BJ (cell line): ENCODE data around the gene SLC35G6. TPM values are rescaled to one million over a fixed set of nuclear protein-coding genes. Genes with fewer than 3 reads are reported as not detected.

Experiments
- CTCF ChIA-PET: fragments of 350-600 bp; formaldehyde crosslinking; extraction: SDS; loops from one replicate; lab custom pipeline; 2021; ENCODE audit warnings: antibody characterized with exemption, inconsistent platforms; lab: Yijun Ruan, JAX
- POLR2A ChIA-PET: fragments of 300-600 bp; sonication (Branson Sonifier 250); formaldehyde crosslinking; extraction: SDS; loops from one replicate; lab custom pipeline; 2021; ENCODE audit warnings: antibody characterized with exemption; lab: Charles Lee
- DNase-seq: peaks from one replicate; pipeline ENCODE4 v3.0.0-alpha.2; 2011; ENCODE audit warnings: low read depth
- H3K27me3 ChIP-seq: 2 replicates; pipeline ENCODE4 v1.6.0; 2011; ENCODE audit warnings: low read length; ENCODE audit not compliant: control insufficient read depth, insufficient read depth
- H3K36me3 ChIP-seq: 2 replicates; pipeline ENCODE4 v1.5.1; 2011; ENCODE audit warnings: low read length; ENCODE audit not compliant: control insufficient read depth, insufficient read depth
- H3K4me3 ChIP-seq: 2 replicates; pipeline ENCODE4 v1.5.1; 2011; ENCODE audit warnings: low read depth, mild to moderate bottlenecking, control low read depth, low read length
- polyA plus RNA-seq: library from polyadenylated mRNA; depleted of rRNA; stranded (reverse); fragments of >200 nt; gene quantifications from 2 replicates; pipeline ENCODE4 v1.2.3, GENCODE V29; 2011
- TF ChIP-seq, protein P1 (sequence below): IDR thresholded peaks from 2 replicates; pipeline ENCODE4 v1.5.1; 2011; ENCODE audit warnings: low read depth, mild to moderate bottlenecking, control low read depth, inconsistent platforms, low read length, moderate library complexity; ENCODE audit not compliant: insufficient read depth

The SLC35G6 gene
- polyA plus RNA-seq, 1 experiment = not detected

DNA sequence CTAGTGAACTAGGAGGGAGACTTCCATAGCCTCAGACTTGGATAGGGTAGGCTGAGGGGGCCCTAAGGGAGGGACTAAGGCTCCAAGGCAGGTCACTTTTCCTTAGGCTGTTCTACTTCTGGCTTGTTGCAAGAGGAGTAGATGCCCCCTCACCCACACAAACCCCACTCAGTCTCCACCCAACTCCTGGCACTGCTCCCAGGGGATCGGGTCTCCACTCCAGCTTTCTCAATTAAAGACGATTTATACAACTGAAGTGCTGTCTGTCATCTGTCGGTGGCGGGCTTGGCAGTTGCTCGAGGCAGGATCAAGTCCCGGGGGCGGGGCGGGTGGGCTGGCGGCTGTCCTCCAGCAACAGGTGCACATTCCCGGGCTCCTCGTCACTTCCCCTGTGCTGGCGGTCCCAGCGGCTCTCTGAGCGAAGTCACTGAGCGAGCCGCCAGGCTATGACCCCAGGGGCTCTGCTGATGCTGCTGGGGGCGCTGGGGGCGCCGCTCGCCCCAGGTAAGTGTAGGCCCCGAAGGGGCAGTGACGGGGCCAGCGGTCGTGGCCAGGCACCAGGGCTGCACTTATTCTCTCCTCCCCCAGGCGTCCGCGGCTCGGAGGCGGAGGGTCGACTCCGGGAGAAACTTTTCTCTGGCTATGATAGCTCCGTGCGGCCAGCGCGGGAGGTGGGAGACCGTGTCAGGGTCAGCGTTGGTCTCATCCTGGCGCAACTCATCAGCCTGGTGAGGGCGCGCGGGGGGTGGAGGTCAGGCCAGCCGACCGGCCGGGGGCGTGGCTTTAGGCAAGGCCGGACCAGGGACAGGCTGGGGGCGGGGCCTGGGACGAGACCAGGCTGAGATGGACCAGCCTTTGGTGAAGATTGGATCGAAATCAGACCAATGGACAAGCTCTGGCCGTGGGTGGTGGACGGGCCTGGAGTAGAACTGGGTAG lies 36.3 kb upstream of the SLC35G6 start, which contains the start of gene CHRNB1:
CHRNB1 (plus strand) TSS at position 380 of the 937 bp plus-strand sequence; CDS start at position 447, 67 bp downstream.
- Histone ChIP-seq H3K27me3 (peaks cover 26% of the 10 kb centered on the region), H3K36me3 (no peaks in the 10 kb centered on the region), H3K4me3 (peak within 1 kb of the TSS; percentile 33)
- POLR2A ChIA-PET = interaction anchor here (0.8 kb wide), 1 partner anchor 40 kb away, joined by 7 read pairs; the partner anchor contains the start of gene POLR2A
- no peak for DNase-seq
- CTCF ChIA-PET = interaction anchor here (0.6 to 1.0 kb wide), 3 partner anchors 15 to 33 kb away, joined by 3 to 4 read pairs (median 4); no protein-coding TSS in a partner anchor
- TF ChIP-seq, protein P1, sequence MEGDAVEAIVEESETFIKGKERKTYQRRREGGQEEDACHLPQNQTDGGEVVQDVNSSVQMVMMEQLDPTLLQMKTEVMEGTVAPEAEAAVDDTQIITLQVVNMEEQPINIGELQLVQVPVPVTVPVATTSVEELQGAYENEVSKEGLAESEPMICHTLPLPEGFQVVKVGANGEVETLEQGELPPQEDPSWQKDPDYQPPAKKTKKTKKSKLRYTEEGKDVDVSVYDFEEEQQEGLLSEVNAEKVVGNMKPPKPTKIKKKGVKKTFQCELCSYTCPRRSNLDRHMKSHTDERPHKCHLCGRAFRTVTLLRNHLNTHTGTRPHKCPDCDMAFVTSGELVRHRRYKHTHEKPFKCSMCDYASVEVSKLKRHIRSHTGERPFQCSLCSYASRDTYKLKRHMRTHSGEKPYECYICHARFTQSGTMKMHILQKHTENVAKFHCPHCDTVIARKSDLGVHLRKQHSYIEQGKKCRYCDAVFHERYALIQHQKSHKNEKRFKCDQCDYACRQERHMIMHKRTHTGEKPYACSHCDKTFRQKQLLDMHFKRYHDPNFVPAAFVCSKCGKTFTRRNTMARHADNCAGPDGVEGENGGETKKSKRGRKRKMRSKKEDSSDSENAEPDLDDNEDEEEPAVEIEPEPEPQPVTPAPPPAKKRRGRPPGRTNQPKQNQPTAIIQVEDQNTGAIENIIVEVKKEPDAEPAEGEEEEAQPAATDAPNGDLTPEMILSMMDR = no peak; the same call in 1 of the 2 replicates

DNA sequence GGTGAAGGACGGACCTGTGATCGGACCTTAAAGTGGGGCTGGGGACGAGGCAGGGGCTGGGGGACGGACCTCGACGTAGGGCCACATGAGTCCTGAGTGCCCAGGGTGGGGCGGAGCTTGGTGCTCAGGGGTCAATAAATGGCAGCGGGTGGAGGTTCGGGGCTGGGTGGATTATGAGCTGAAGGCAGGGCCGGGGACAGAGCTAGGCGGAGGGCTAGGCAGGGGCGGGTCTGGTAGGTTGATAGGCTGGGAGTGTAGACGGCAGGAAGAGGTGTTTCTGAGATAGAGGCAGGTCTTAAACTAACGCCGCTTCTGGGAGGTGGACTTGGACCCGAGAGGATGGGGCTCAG lies 35.7 kb upstream of the SLC35G6 start:
- ChIA-PET CTCF (interaction anchor here (0.9 kb wide), 1 partner anchor 31 kb away, joined by 3 read pairs; no protein-coding TSS in a partner anchor), POLR2A (interaction anchor here (0.8 kb wide), 1 partner anchor 39 kb away, joined by 7 read pairs; the partner anchor contains the start of gene POLR2A)
- Histone ChIP-seq H3K36me3 (no peaks in the 10 kb centered on the region), H3K4me3 (peak overlapping the region; percentile 33), H3K27me3 (peaks cover 22% of the 10 kb centered on the region)
- DNase-seq = no peak
- TF ChIP-seq, protein P1 = no peak

DNA sequence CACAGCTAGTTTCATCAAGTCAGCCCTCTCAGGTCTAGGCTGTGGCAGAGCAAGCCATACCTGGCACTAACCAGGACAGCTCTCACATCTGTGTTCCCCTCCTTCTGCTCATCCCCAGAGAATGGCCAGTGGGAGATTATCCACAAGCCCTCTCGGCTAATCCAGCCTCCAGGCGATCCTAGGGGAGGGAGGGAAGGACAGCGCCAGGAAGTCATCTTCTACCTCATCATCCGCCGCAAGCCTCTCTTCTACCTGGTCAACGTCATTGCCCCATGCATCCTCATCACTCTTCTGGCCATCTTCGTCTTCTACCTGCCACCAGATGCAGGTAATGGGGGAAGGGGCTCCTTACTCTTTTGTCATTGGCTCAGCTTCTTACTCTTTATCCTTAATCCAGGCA lies 32.8 kb upstream of the SLC35G6 start:
- no peak overlapping the region for H3K4me3 ChIP-seq
- no peak for DNase-seq
- CTCF ChIA-PET = interaction anchor here (1.1 kb wide), 1 partner anchor 19 kb away, joined by 3 read pairs; no protein-coding TSS in a partner anchor
- H3K36me3 ChIP-seq = no peaks in the 10 kb centered on the region
- POLR2A ChIA-PET = no interaction called here
- peaks cover 15% of the 10 kb centered on the region for H3K27me3 ChIP-seq
- TF ChIP-seq, protein P1 = no peak

DNA sequence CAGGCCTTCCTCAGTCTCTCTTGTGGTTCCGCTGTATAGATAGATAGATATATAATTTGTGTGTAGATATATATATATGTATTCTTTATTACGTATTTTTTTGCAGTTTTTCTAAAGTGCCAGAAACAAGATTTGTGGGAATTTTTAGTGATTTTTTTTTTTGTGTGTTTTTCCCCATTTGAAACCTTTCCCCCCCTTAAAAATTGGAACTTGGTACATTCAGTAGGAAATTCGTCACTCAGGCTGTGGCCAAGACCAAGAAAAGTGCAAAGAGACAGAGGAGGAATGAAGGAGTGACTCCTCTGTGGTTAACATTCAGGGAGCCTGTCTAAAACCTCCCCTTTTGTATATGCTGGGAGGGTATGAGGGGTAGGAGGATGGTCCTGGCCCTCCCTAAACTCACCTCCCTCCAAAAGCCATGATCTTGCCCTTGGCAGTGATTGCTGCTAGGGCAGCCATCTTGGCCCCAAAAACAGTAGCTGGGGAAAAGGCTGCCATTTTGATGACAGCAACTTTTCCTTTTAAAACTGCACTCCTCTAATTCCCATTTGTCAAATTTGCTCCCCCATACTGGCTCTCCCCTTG lies 21.2 kb upstream of the SLC35G6 start:
- no peaks in the 10 kb centered on the region for H3K27me3 ChIP-seq
- TF ChIP-seq, protein P1 = no peak
- DNase-seq = no peak
- ChIA-PET POLR2A (no interaction called here), CTCF (interaction anchor here (0.9 to 1.3 kb wide), 2 partner anchors 15 to 23 kb away, joined by 4 read pairs; partner anchors contain the start of gene CHRNB1)
- peaks cover 26% of the 10 kb centered on the region for H3K36me3 ChIP-seq
- no peak overlapping the region for H3K4me3 ChIP-seq
